Neural progenitor cell (in vitro differentiated cells): ENCODE results near the gene OTOP2. TPM values are rescaled to one million over a fixed set of nuclear protein-coding genes. Genes with fewer than 3 reads are reported as not detected.

Experiments used
- DNase-seq: peaks from one replicate; pipeline ENCODE4 v3.0.0-alpha.2; 2016; ENCODE audit warnings: low spot score
- H2AFZ ChIP-seq: fragments of 200-600 bp; sonication (generic); replicated peaks from 2 replicates; pipeline ENCODE4 v1.6.1; 2016; ENCODE audit warnings: antibody characterized with exemption
- H3F3A ChIP-seq: fragments of 200-600 bp; sonication (generic); 2 replicates; pipeline ENCODE4 v1.6.1; 2016; ENCODE audit warnings: antibody characterized with exemption, low read depth
- H3K27ac ChIP-seq: fragments of 200-600 bp; sonication (generic); 2 replicates; pipeline ENCODE4 v1.5.1; 2016; ENCODE audit warnings: mild to moderate bottlenecking
- H3K27me3 ChIP-seq: fragments of 200-600 bp; sonication (generic); 2 replicates; pipeline ENCODE4 v1.6.1; 2016; ENCODE audit warnings: mild to moderate bottlenecking, moderate library complexity
- H3K36me3 ChIP-seq: fragments of 200-600 bp; sonication (generic); 2 replicates; pipeline ENCODE4 v1.5.1; 2016
- H3K4me1 ChIP-seq: fragments of 200-600 bp; sonication (generic); 2 replicates; pipeline ENCODE4 v1.6.1; 2016; ENCODE audit warnings: mixed run types
- H3K4me2 ChIP-seq: fragments of 200-600 bp; sonication (generic); 2 replicates; pipeline ENCODE4 v1.6.1; 2016
- H3K4me3 ChIP-seq: fragments of 200-600 bp; sonication (generic); 2 replicates; pipeline ENCODE4 v1.5.1; 2016
- H3K79me2 ChIP-seq: fragments of 200-600 bp; sonication (generic); 2 replicates; pipeline ENCODE4 v1.6.1; 2016; ENCODE audit warnings: low read depth
- H3K9ac ChIP-seq: fragments of 200-600 bp; sonication (generic); 2 replicates; pipeline ENCODE4 v1.6.1; 2016
- H3K9me3 ChIP-seq: fragments of 200-600 bp; sonication (generic); 2 replicates; pipeline ENCODE4 v1.5.1; 2016; ENCODE audit warnings: low read depth
- H4K20me1 ChIP-seq: fragments of 200-600 bp; sonication (generic); 2 replicates; pipeline ENCODE4 v1.6.1; 2016; ENCODE audit warnings: low read depth
- H3K27ac Mint-ChIP-seq: 3 replicates; pipeline ENCODE4 v1.8.0; 2021; ENCODE audit warnings: mixed read lengths
- H3K27me3 Mint-ChIP-seq: 2 replicates; pipeline ENCODE4 v1.8.0; 2022; ENCODE audit warnings: low read depth, mild to moderate bottlenecking, inconsistent platforms, moderate library complexity, mixed read lengths; ENCODE audit not compliant: insufficient read depth
- H3K36me3 Mint-ChIP-seq: 3 replicates; pipeline ENCODE4 v1.8.0; 2021; ENCODE audit warnings: mixed read lengths
- H3K4me1 Mint-ChIP-seq: 3 replicates; pipeline ENCODE4 v1.8.0; 2021; ENCODE audit warnings: mixed read lengths
- H3K4me3 Mint-ChIP-seq: 3 replicates; pipeline ENCODE4 v1.8.0; 2021; ENCODE audit warnings: mild to moderate bottlenecking, moderate library complexity, mixed read lengths
- H3K9me3 Mint-ChIP-seq: 3 replicates; pipeline ENCODE4 v1.8.0; 2020; ENCODE audit warnings: mixed read lengths
- CTCF ChIP-seq: fragments of 200-600 bp; sonication (generic); IDR thresholded peaks from 2 replicates; pipeline ENCODE4 v1.5.1; 2017; ENCODE audit warnings: antibody characterized with exemption, mild to moderate bottlenecking
- EZH2 ChIP-seq: fragments of 200-600 bp; sonication (generic); IDR thresholded peaks from 2 replicates; pipeline ENCODE4 v1.6.1; 2017; ENCODE audit warnings: antibody characterized with exemption, mild to moderate bottlenecking, moderate library complexity
- EZH2phosphoT487 ChIP-seq: fragments of 200-600 bp; sonication (generic); IDR thresholded peaks from 2 replicates; pipeline ENCODE4 v1.6.1; 2017; ENCODE audit warnings: antibody characterized with exemption
- total RNA-seq: library from RNA; depleted of rRNA; stranded (reverse); fragments of >200 nt; gene quantifications from 2 replicates; pipeline ENCODE4 v1.2.3, GENCODE V29; 2015; ENCODE audit warnings: low replicate concordance

The OTOP2 gene
- total RNA-seq, 1 donor from 2014 or later, result not detected

GRCh38 chr17:74883241-74883745 lies 40.8 kb upstream of the OTOP2 start:
- no peaks in the 10 kb centered on the region for H3F3A ChIP-seq
- H3K4me2 ChIP-seq, result peak overlapping the region; percentile 13
- H3K36me3 Mint-ChIP-seq, result no peaks in the 10 kb centered on the region
- H3K27ac ChIP-seq, result no peak overlapping the region
- no peaks in the 10 kb centered on the region for H4K20me1 ChIP-seq
- no peak overlapping the region for H3K27ac Mint-ChIP-seq
- no peaks in the 10 kb centered on the region for H3K79me2 ChIP-seq
- no peaks in the 10 kb centered on the region for H3K36me3 ChIP-seq
- H3K9ac ChIP-seq, result no peak overlapping the region
- H3K4me3 Mint-ChIP-seq, result no peak overlapping the region
- no peaks in the 10 kb centered on the region for H3K9me3 ChIP-seq
- peaks cover 6% of the 10 kb centered on the region for H3K4me1 ChIP-seq
- H3K27me3 Mint-ChIP-seq, result peaks cover 18% of the 10 kb centered on the region
- H3K4me1 Mint-ChIP-seq, result peaks cover 6% of the 10 kb centered on the region
- DNase-seq, result no peak
- H3K27me3 ChIP-seq, result no peaks in the 10 kb centered on the region
- H2AFZ ChIP-seq, result no peak overlapping the region
- no peaks in the 10 kb centered on the region for H3K9me3 Mint-ChIP-seq
- H3K4me3 ChIP-seq, result no peak overlapping the region
- TF ChIP-seq CTCF (no peak), EZH2 (no peak), EZH2phosphoT487 (no peak)

GRCh38 chr17:74888469-74888868 lies 35.6 kb upstream of the OTOP2 start:
- H3K4me2 ChIP-seq, result no peak overlapping the region
- H3K4me3 Mint-ChIP-seq, result no peak overlapping the region
- no peaks in the 10 kb centered on the region for H3K36me3 Mint-ChIP-seq
- H3K9me3 Mint-ChIP-seq, result no peaks in the 10 kb centered on the region
- no peak overlapping the region for H2AFZ ChIP-seq
- DNase-seq, result no peak
- no peaks in the 10 kb centered on the region for H3K36me3 ChIP-seq
- no peaks in the 10 kb centered on the region for H3K79me2 ChIP-seq
- no peak overlapping the region for H3K9ac ChIP-seq
- H3K27me3 ChIP-seq, result peaks cover 34% of the 10 kb centered on the region
- no peak overlapping the region for H3K4me3 ChIP-seq
- H3F3A ChIP-seq, result no peaks in the 10 kb centered on the region
- TF ChIP-seq EZH2 (no peak), EZH2phosphoT487 (no peak), CTCF (no peak)
- no peaks in the 10 kb centered on the region for H3K9me3 ChIP-seq
- peaks cover 35% of the 10 kb centered on the region for H3K27me3 Mint-ChIP-seq
- peaks cover 8% of the 10 kb centered on the region for H3K4me1 Mint-ChIP-seq
- H3K27ac Mint-ChIP-seq, result no peak overlapping the region
- H3K27ac ChIP-seq, result no peak overlapping the region
- H4K20me1 ChIP-seq, result no peaks in the 10 kb centered on the region
- H3K4me1 ChIP-seq, result peaks cover 5% of the 10 kb centered on the region

- Histone ChIP-seq H2AFZ (no peak overlapping the region), H3K27ac (no peak overlapping the region), H4K20me1 (no peaks in the 10 kb centered on the region), H3K27me3 (peaks cover 55% of the 10 kb centered on the region), H3K36me3 (no peaks in the 10 kb centered on the region), H3K4me2 (no peak overlapping the region), H3F3A (peaks cover 5% of the 10 kb centered on the region), H3K79me2 (no peaks in the 10 kb centered on the region), H3K4me1 (peaks cover 6% of the 10 kb centered on the region), H3K9me3 (no peaks in the 10 kb centered on the region), H3K9ac (no peak overlapping the region), H3K4me3 (no peak overlapping the region)
- Mint-ChIP-seq H3K4me1 (peaks cover 10% of the 10 kb centered on the region), H3K27me3 (peaks cover 44% of the 10 kb centered on the region), H3K4me3 (no peak overlapping the region), H3K27ac (no peak overlapping the region), H3K9me3 (no peaks in the 10 kb centered on the region), H3K36me3 (no peaks in the 10 kb centered on the region)
- no peak for DNase-seq
- TF ChIP-seq EZH2, result no peak
- no peak for TF ChIP-seq EZH2phosphoT487
- no peak for TF ChIP-seq CTCF
Observed at GRCh38 chr17:74890554-74890953, 33.5 kb upstream of the OTOP2 start.
